ENCODE data around the gene NUP35. TPM values are rescaled to one million over a fixed set of nuclear protein-coding genes. Genes with fewer than 3 reads are reported as not detected.

Gene NUP35
- total RNA-seq, 1 experiment from 2014 or later, result 28.9 TPM

- Histone ChIP-seq H3K9me3 (ENCODE audit: control insufficient read depth, insufficient read depth, low read depth, low read length) (no peaks in the 10 kb centered on the region), H3K27me3 (ENCODE audit: control insufficient read depth, insufficient read depth, low read length) (no peaks in the 10 kb centered on the region; the same call in 1 of the 2 replicates), H3K4me1 (ENCODE audit: control insufficient read depth, insufficient read depth, low read length) (peaks cover 5% of the 10 kb centered on the region; the same call in 1 of the 2 replicates), H3K4me3 (ENCODE audit: low read depth in 2 of 2, low read length in 2 of 2) (peak within 1 kb of the TSS; percentile 95), H3K36me3 (ENCODE audit: control insufficient read depth, insufficient read depth, low read length) (no peaks in the 10 kb centered on the region), H3K27ac (ENCODE audit: low read length) (peak within 1 kb of the TSS; percentile 92)
- ChIA-PET CTCF (no interaction called here), POLR2A (interaction anchor here (0.6 to 1.1 kb wide), 2 partner anchors 42 to 60 kb away, joined by 5 to 12 read pairs; no protein-coding TSS in a partner anchor)
- in situ Hi-C loops (cut with HindIII; ENCODE audit: low pct_unique_long_range_greater_than_20kb, low sequenced_read_pairs), result no loop called here
- peak; percentile 96 for ATAC-seq
- intact Hi-C loops (cut with micrococcal nuclease; ENCODE audit: unreplicated experiment), result no loop called here
- BruUV-seq (replicated peaks), result no TSS peak
- peak; percentile 93 for DNase-seq (ENCODE audit: low read depth, low spot score)
- TF ChIP-seq REST (IDR thresholded peaks at IDR 0.05; ENCODE audit: insufficient read depth in 1 of 2, low read depth in 2 of 2, low read length in 1 of 2) (no peak), POLR2AphosphoS5 (IDR thresholded peaks at IDR 0.05; ENCODE audit: low read depth, low read length) (peak; percentile 79; the same call in 1 of the 2 replicates), SIN3A (IDR thresholded peaks at IDR 0.05; ENCODE audit: borderline replicate concordance, insufficient read depth, low read depth, low read length) (0 out of 2 replicates have a peak, but pooled peaks have one; percentile 68)
These were observed 45.6 kb upstream of the NUP35 start, which contains the start of gene DUSP19 for GRCh38 chr2:183078464-183079138. TSS of gene DUSP19 (plus strand) at chr2:183078747. CDS start at chr2:183078934, 187 bp downstream.

GRCh38 chr2:183079139-183079775 lies 45.0 kb upstream of the NUP35 start:
- no peaks in the 10 kb centered on the region for H3K9me3 ChIP-seq (ENCODE audit: control insufficient read depth, insufficient read depth, low read depth, low read length)
- H3K36me3 ChIP-seq (ENCODE audit: control insufficient read depth, insufficient read depth, low read length), result no peaks in the 10 kb centered on the region
- H3K4me3 ChIP-seq (ENCODE audit: low read depth in 2 of 2, low read length in 2 of 2), result peak overlapping the region; percentile 95
- no peak for DNase-seq (ENCODE audit: low read depth, low spot score)
- CTCF ChIA-PET, result interaction anchor here (0.6 kb wide), 1 partner anchor 9 kb away, joined by 4 read pairs; no protein-coding TSS in a partner anchor
- BruUV-seq (replicated peaks), result no TSS peak
- ATAC-seq, result peak; percentile 74
- H3K27ac ChIP-seq (ENCODE audit: low read length), result peak overlapping the region; percentile 92
- peaks cover 5% of the 10 kb centered on the region; the same call in 1 of the 2 replicates for H3K4me1 ChIP-seq (ENCODE audit: control insufficient read depth, insufficient read depth, low read length)
- H3K27me3 ChIP-seq (ENCODE audit: control insufficient read depth, insufficient read depth, low read length), result no peaks in the 10 kb centered on the region; the same call in 1 of the 2 replicates
- POLR2A ChIA-PET, result interaction anchor here (0.6 to 1.1 kb wide), 2 partner anchors 43 to 59 kb away, joined by 5 to 12 read pairs; no protein-coding TSS in a partner anchor
- in situ Hi-C loops (cut with HindIII; ENCODE audit: low pct_unique_long_range_greater_than_20kb, low sequenced_read_pairs) (no loop called here), intact Hi-C loops (cut with micrococcal nuclease; ENCODE audit: unreplicated experiment) (no loop called here)
- TF ChIP-seq REST (IDR thresholded peaks at IDR 0.05; ENCODE audit: insufficient read depth in 1 of 2, low read depth in 2 of 2, low read length in 1 of 2) (no peak), CTCF (IDR thresholded peaks at IDR 0.05) (no peak), POLR2AphosphoS5 (IDR thresholded peaks at IDR 0.05; ENCODE audit: low read depth, low read length) (no peak), SIN3A (IDR thresholded peaks at IDR 0.05; ENCODE audit: borderline replicate concordance, insufficient read depth, low read depth, low read length) (no peak), TCF7L2 (IDR thresholded peaks at IDR 0.05; ENCODE audit: low read depth, low read length) (no peak)

Measured in Panc1 (cell line).